H1 (cell line): ENCODE results near the gene IPO7. TPM values are rescaled to one million over a fixed set of nuclear protein-coding genes. Genes with fewer than 3 reads are reported as not detected.

Experiments
- CTCF ChIA-PET: fragments of 300-600 bp; sonication (Branson Sonifier 250); formaldehyde crosslinking; loops from one replicate; lab custom pipeline; 2021; ENCODE audit not compliant: partially characterized antibody; lab: Charles Lee
- POLR2A ChIA-PET: fragments of 300-600 bp; sonication (Branson Sonifier 250); formaldehyde crosslinking; loops from one replicate; lab custom pipeline; 2021; ENCODE audit warnings: inconsistent platforms; ENCODE audit not compliant: partially characterized antibody; lab: Charles Lee
- DNase-seq, 2 experiments: peaks; one replicate each; pipeline versions ENCODE4 v3.0.0 to v3.0.0-alpha.2; 2010 to 2022; ENCODE audit warnings: low spot score in 2 of 2, low read depth in 1 of 2, mixed read lengths in 1 of 2
- FAIRE-seq: peaks from 2 replicates; lab custom pipeline; 2011; peaks lifted over from hg19 to GRCh38; lab: Jason Lieb, UNC
- H2AFZ ChIP-seq: 2 replicates; pipeline ENCODE4 v1.8.1; 2012; ENCODE audit warnings: low read length, inconsistent platforms
- H2AK5ac ChIP-seq: 2 replicates; pipeline ENCODE4 v1.6.1; 2013; ENCODE audit warnings: low read depth, low read length
- H2BK120ac ChIP-seq: replicated peaks from 2 replicates; pipeline ENCODE3; 2013; ENCODE audit warnings: low read depth, low read length, inconsistent platforms
- H2BK12ac ChIP-seq: 2 replicates; pipeline ENCODE4 v1.6.1; 2013; ENCODE audit warnings: low read depth, low read length
- H2BK15ac ChIP-seq: 2 replicates; pipeline ENCODE4 v1.6.1; 2013; ENCODE audit warnings: low read length
- H2BK20ac ChIP-seq: 2 replicates; pipeline ENCODE4 v1.6.1; 2013; ENCODE audit warnings: low read length
- H2BK5ac ChIP-seq: 2 replicates; pipeline ENCODE4 v1.6.1; 2013; ENCODE audit warnings: low read depth, low read length
- H3K14ac ChIP-seq: 2 replicates; pipeline ENCODE4 v1.6.1; 2013; ENCODE audit warnings: inconsistent platforms; ENCODE audit not compliant: insufficient read length
- H3K18ac ChIP-seq: 2 replicates; pipeline ENCODE4 v1.6.1; 2013; ENCODE audit warnings: low read length; ENCODE audit errors: extremely low read depth
- H3K23ac ChIP-seq: 2 replicates; pipeline ENCODE4 v1.6.1; 2013; ENCODE audit warnings: inconsistent platforms; ENCODE audit not compliant: insufficient read length
- H3K23me2 ChIP-seq: 2 replicates; pipeline ENCODE4 v1.6.1; 2013; ENCODE audit warnings: low read depth, low read length
- H3K27ac ChIP-seq: 2 replicates; pipeline ENCODE4 v1.6.1; 2011; ENCODE audit warnings: low read depth, low read length, inconsistent platforms
- H3K27me3 ChIP-seq, 4 experiments: replicated peaks in 1 of 4; 1 replicate in 1 of 4; 2 replicates in 3 of 4; pipeline versions ENCODE4 v1.6.1 to v1.8.1; 2011 to 2013; ENCODE audit warnings: low read length in 3 of 4, mild to moderate bottlenecking in 3 of 4, inconsistent platforms in 2 of 4, mixed read lengths in 2 of 4, moderate library complexity in 1 of 4; ENCODE audit not compliant: control insufficient read depth in 3 of 4, insufficient read depth in 3 of 4; ENCODE audit errors: extremely low read depth in 1 of 4
- H3K36me3 ChIP-seq, 4 experiments: 2 replicates each; pipeline versions ENCODE4 v1.6.1 to v1.8.1; 2011 to 2013; ENCODE audit warnings: mild to moderate bottlenecking in 4 of 4, low read length in 3 of 4, moderate library complexity in 2 of 4, control low read depth in 1 of 4, inconsistent platforms in 1 of 4; ENCODE audit not compliant: insufficient read depth in 4 of 4, control insufficient read depth in 2 of 4
- H3K4ac ChIP-seq: replicated peaks from 2 replicates; pipeline ENCODE3; 2013; ENCODE audit warnings: low read length, low read depth, mixed read lengths, inconsistent platforms; ENCODE audit not compliant: insufficient read length
- H3K4me1 ChIP-seq, 4 experiments: replicated peaks in 1 of 4; 1 replicate in 1 of 4; 2 replicates in 3 of 4; pipeline versions ENCODE4 v1.6.1 to v1.8.1; 2011 to 2013; ENCODE audit warnings: low read length in 3 of 4, inconsistent platforms in 2 of 4, mixed read lengths in 1 of 4; ENCODE audit not compliant: insufficient read depth in 4 of 4, control insufficient read depth in 3 of 4
- H3K4me2 ChIP-seq, 2 experiments: 2 replicates each; pipeline versions ENCODE4 v1.6.1 to v1.8.1; 2011 to 2013; ENCODE audit warnings: low read depth in 2 of 2, low read length in 2 of 2, control low read depth in 1 of 2, inconsistent platforms in 1 of 2, mild to moderate bottlenecking in 1 of 2; ENCODE audit not compliant: insufficient read depth in 1 of 2
- H3K4me3 ChIP-seq, 4 experiments: fragments of 200-600, 300-600 bp in 1 of 4; sonication (generic), shearing (Covaris generic), sonication (Bioruptor Twin) in 1 of 4; 2 replicates each; pipeline versions ENCODE4 v1.5.1 to v1.8.1; 2011 to 2016; ENCODE audit warnings: low read length in 4 of 4, low read depth in 3 of 4, control low read depth in 2 of 4, inconsistent platforms in 2 of 4, mild to moderate bottlenecking in 2 of 4, mixed read lengths in 1 of 4, moderate library complexity in 1 of 4; ENCODE audit not compliant: insufficient read depth in 2 of 4; ENCODE audit errors: extremely low read depth in 1 of 4
- H3K56ac ChIP-seq: replicated peaks from 2 replicates; pipeline ENCODE3; 2013; ENCODE audit warnings: low read depth, mild to moderate bottlenecking, mixed read lengths, low read length, inconsistent platforms; ENCODE audit not compliant: insufficient read length
- H3K79me1 ChIP-seq: 2 replicates; pipeline ENCODE4 v1.6.1; 2013; ENCODE audit warnings: low read depth, low read length, control low read depth
- H3K79me2 ChIP-seq, 2 experiments: 2 replicates each; pipeline versions ENCODE4 v1.6.1 to v1.8.1; 2012 to 2013; ENCODE audit warnings: low read length in 2 of 2, mild to moderate bottlenecking in 2 of 2, inconsistent platforms in 1 of 2; ENCODE audit not compliant: insufficient read depth in 2 of 2, control insufficient read depth in 1 of 2
- H3K9ac ChIP-seq, 4 experiments: replicated peaks in 1 of 4; 1 replicate in 1 of 4; 2 replicates in 3 of 4; pipeline versions ENCODE4 v1.6.1 to v1.8.1; 2011 to 2013; ENCODE audit warnings: low read depth in 3 of 4, low read length in 3 of 4, control low read depth in 2 of 4, mild to moderate bottlenecking in 2 of 4, moderate library complexity in 2 of 4, inconsistent platforms in 1 of 4; ENCODE audit errors: extremely low read depth in 1 of 4
- H3K9me3 ChIP-seq, 2 experiments: 2 replicates each; pipeline versions ENCODE4 v1.6.1 to v1.8.1; 2012 to 2013; ENCODE audit warnings: mild to moderate bottlenecking in 2 of 2, moderate library complexity in 2 of 2, control low read depth in 1 of 2, inconsistent platforms in 1 of 2, low read depth in 1 of 2, low read length in 1 of 2, mixed read lengths in 1 of 2; ENCODE audit not compliant: insufficient read depth in 2 of 2
- H4K20me1 ChIP-seq, 2 experiments: replicated peaks in 1 of 2; 2 replicates each; pipeline versions ENCODE3 to v1.8.1; 2011 to 2013; ENCODE audit warnings: inconsistent platforms in 2 of 2, low read length in 2 of 2, mild to moderate bottlenecking in 1 of 2; ENCODE audit not compliant: insufficient read depth in 2 of 2, control insufficient read depth in 1 of 2
- H4K5ac ChIP-seq: 2 replicates; pipeline ENCODE4 v1.6.1; 2013; ENCODE audit warnings: low read length, low read depth, mixed read lengths, inconsistent platforms; ENCODE audit not compliant: insufficient read length
- H4K8ac ChIP-seq: 2 replicates; pipeline ENCODE4 v1.8.0; 2013; ENCODE audit warnings: mild to moderate bottlenecking, moderate library complexity, low read length, inconsistent platforms; ENCODE audit not compliant: insufficient read depth; ENCODE audit errors: extremely low read depth
- H4K91ac ChIP-seq: replicated peaks from 2 replicates; pipeline ENCODE3; 2013; ENCODE audit warnings: low read length, mixed read lengths, inconsistent platforms; ENCODE audit not compliant: insufficient read length
- ASH2L ChIP-seq: fragments of 200-600, 300-600 bp; sonication (generic); IDR thresholded peaks from one replicate; pipeline ENCODE4 v1.7.1; 2017; ENCODE audit warnings: low read length
- BACH1 ChIP-seq: IDR thresholded peaks from 2 replicates; pipeline ENCODE4 v1.6.1; 2012; ENCODE audit warnings: low read length, improper control_type of control experiment
- BRCA1 ChIP-seq: IDR thresholded peaks from 2 replicates; pipeline ENCODE4 v1.6.1; 2012; ENCODE audit warnings: low read depth, low read length, improper control_type of control experiment
- CEBPB ChIP-seq: IDR thresholded peaks from 2 replicates; pipeline ENCODE4 v1.6.1; 2012; ENCODE audit warnings: low read depth, low read length
- CHD1 ChIP-seq: IDR thresholded peaks from 2 replicates; pipeline ENCODE4 v1.6.1; 2012; ENCODE audit warnings: low read depth, low read length, improper control_type of control experiment
- EP300 ChIP-seq, 2 experiments: IDR thresholded peaks; 1 replicate in 1 of 2; 2 replicates in 1 of 2; pipeline ENCODE4 v1.6.1; 2011 to 2012; ENCODE audit warnings: low read depth in 2 of 2, low read length in 2 of 2, mild to moderate bottlenecking in 2 of 2, borderline replicate concordance in 1 of 2, inconsistent platforms in 1 of 2, moderate library complexity in 1 of 2
- HDAC6 ChIP-seq: IDR thresholded peaks from one replicate; pipeline ENCODE4 v1.7.1; 2012; ENCODE audit warnings: low read depth, mild to moderate bottlenecking, inconsistent platforms, low read length, moderate library complexity
- JUND ChIP-seq: IDR thresholded peaks from 2 replicates; pipeline ENCODE4 v1.6.1; 2011; ENCODE audit warnings: mild to moderate bottlenecking, improper control_type of control experiment, low read length
- KDM5A ChIP-seq: fragments of 200-600 bp; IDR thresholded peaks from 2 replicates; pipeline ENCODE4 v1.7.1; 2012; ENCODE audit warnings: mild to moderate bottlenecking, low read length, inconsistent platforms, mixed read lengths
- NRF1 ChIP-seq: IDR thresholded peaks from 2 replicates; pipeline ENCODE4 v1.6.1; 2011; ENCODE audit warnings: mild to moderate bottlenecking, low read depth, low read length, improper control_type of control experiment
- PHF8 ChIP-seq: fragments of 200-600 bp; sonication (generic); conservative IDR thresholded peaks from 2 replicates; pipeline ENCODE4 v1.7.1; 2012; ENCODE audit warnings: low read depth, mild to moderate bottlenecking, inconsistent platforms, low read length, moderate library complexity
- RFX5 ChIP-seq: IDR thresholded peaks from 2 replicates; pipeline ENCODE4 v1.6.1; 2011; ENCODE audit warnings: low read depth, low read length, improper control_type of control experiment, borderline replicate concordance
- SUZ12 ChIP-seq: fragments of 200-600 bp; sonication (generic); IDR thresholded peaks from 2 replicates; pipeline ENCODE4 v1.6.1; 2012; ENCODE audit warnings: mild to moderate bottlenecking, inconsistent platforms, low read length, moderate library complexity, mixed read lengths
- TBP ChIP-seq: IDR thresholded peaks from 2 replicates; pipeline ENCODE4 v1.6.1; 2011; ENCODE audit warnings: low read depth, low read length, improper control_type of control experiment
- TEAD4 ChIP-seq: IDR thresholded peaks from 2 replicates; pipeline ENCODE4 v1.6.1; 2012; ENCODE audit warnings: low read depth, low read length, inconsistent platforms, mixed read lengths
- WGBS, 2 experiments: shearing (Covaris generic) in 1 of 2; methylation state at CpG; one replicate each; pipeline versions ENCODE4 v1.1.6 to v1.1.7; 2013 to 2015; ENCODE audit warnings: low lambda C conversion rate in 2 of 2, mixed read lengths in 2 of 2, inconsistent platforms in 1 of 2, low coverage in 1 of 2, missing lambda C conversion rate in 1 of 2; ENCODE audit not compliant: insufficient replicate concordance in 2 of 2, insufficient coverage in 1 of 2, insufficient read length in 1 of 2; ENCODE audit errors: extremely low coverage in 1 of 2, missing lambda C conversion rate in 1 of 2; 5-methylcytosine and 5-hydroxymethylcytosine counted together
- polyA plus RNA-seq, 7 experiments: library from polyadenylated mRNA; depleted of rRNA in 3 of 7; stranded (reverse) in 5 of 7; unstranded in 2 of 7; fragments of >200 nt in 5 of 7; fragments of 200-250 nt in 2 of 7; gene quantifications; 1 replicate in 5 of 7; 2 replicates in 1 of 7; 4 replicates in 1 of 7; pipeline versions ENCODE4 v1.2.1 to v1.2.3, GENCODE V29; 2011 to 2013; ENCODE audit warnings: missing spikeins in 2 of 7, mixed read lengths in 2 of 7
- total RNA-seq: library from RNA; stranded (reverse); fragmentation: NEBNext Ultra II Directional; extraction: Animal tissue kit (Norgen Biotek cat#: 25700); gene quantifications from 2 replicates; pipeline ENCODE4 v1.2.1, GENCODE V29; 2021
- TF ChIP-seq, protein P1 (sequence below): IDR thresholded peaks from 2 replicates; pipeline ENCODE4 v1.6.1; 2012; ENCODE audit warnings: inconsistent platforms

The IPO7 gene
- total and polyA plus RNA-seq, 2 of the 8 experiments (the other 6 are each of a cell fraction or from before 2014, with no cell fraction given): 45.9 to 259 TPM

DNA sequence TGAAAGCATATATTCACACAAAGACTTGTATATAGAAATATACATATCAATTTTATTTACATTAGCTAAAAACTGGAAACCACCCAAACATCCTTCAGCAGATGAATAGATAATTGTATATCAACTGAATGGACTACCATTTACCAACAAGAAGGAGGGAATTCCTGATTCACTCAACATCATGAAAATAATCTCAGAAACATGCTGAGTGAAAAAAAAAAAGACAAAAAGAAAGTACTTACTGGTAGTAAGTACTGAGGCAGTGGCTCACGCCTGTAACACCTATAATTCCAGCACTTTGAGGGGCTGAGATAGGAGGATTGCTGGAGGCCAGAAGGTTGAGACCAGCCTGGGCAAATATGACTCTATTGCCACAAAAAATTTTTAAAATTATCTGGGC lies 7.4 kb upstream of the IPO7 start:
- H2BK15ac ChIP-seq: no peak overlapping the region
- no peak overlapping the region for H3K56ac ChIP-seq
- no peak overlapping the region for H4K8ac ChIP-seq
- no peak overlapping the region for H3K4me2 ChIP-seq
- no peaks in the 10 kb centered on the region for H3K9me3 ChIP-seq
- no peak overlapping the region for H4K91ac ChIP-seq
- H3K27me3 ChIP-seq: no peaks in the 10 kb centered on the region
- no peaks in the 10 kb centered on the region for H3K79me1 ChIP-seq
- no peak overlapping the region for H2BK120ac ChIP-seq
- H3K27ac ChIP-seq: no peak overlapping the region
- no peak overlapping the region for H3K9ac ChIP-seq
- H3K79me2 ChIP-seq: no peaks in the 10 kb centered on the region
- H3K14ac ChIP-seq: no peak overlapping the region
- WGBS, 2 experiments: 84% methylated on average over 1 of the region's 1 CpG; no CpG with 5 or more reads in 1 of the 2 experiments
- H3K4me3 ChIP-seq: no peak overlapping the region
- H2BK20ac ChIP-seq: no peak overlapping the region
- H4K5ac ChIP-seq: no peak overlapping the region
- no peaks in the 10 kb centered on the region for H4K20me1 ChIP-seq
- no peaks in the 10 kb centered on the region for H3K23me2 ChIP-seq
- ChIA-PET CTCF (no interaction called here), POLR2A (interaction anchor here (0.7 to 1.2 kb wide), 2 partner anchors 12 to 15 kb away, joined by 5 read pairs; no protein-coding TSS in a partner anchor)
- FAIRE-seq (no peak), DNase-seq (no peak)
- H2BK5ac ChIP-seq: no peak overlapping the region
- H2BK12ac ChIP-seq: no peak overlapping the region
- H3K4ac ChIP-seq: no peak overlapping the region
- H3K36me3 ChIP-seq: no peaks in the 10 kb centered on the region
- no peak overlapping the region for H3K23ac ChIP-seq
- H3K18ac ChIP-seq: no peak overlapping the region
- no peak overlapping the region for H2AFZ ChIP-seq
- no peak overlapping the region for H2AK5ac ChIP-seq
- peaks cover 0 to 7% (median 2%) of the 10 kb centered on the region in 4 experiments; a peak in 3 of 7 replicates for H3K4me1 ChIP-seq
- no peak for TF ChIP-seq CEBPB
- no peak for TF ChIP-seq BACH1
- TF ChIP-seq SUZ12: no peak
- no peak for TF ChIP-seq TEAD4
- no peak for TF ChIP-seq KDM5A
- TF ChIP-seq RFX5: no peak
- TF ChIP-seq PHF8: no peak
- TF ChIP-seq, protein P1, sequence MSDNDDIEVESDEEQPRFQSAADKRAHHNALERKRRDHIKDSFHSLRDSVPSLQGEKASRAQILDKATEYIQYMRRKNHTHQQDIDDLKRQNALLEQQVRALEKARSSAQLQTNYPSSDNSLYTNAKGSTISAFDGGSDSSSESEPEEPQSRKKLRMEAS: no peak
- no peak for TF ChIP-seq BRCA1
- no peak for TF ChIP-seq HDAC6
- no peak for TF ChIP-seq CHD1
- no peak for TF ChIP-seq NRF1
- no peak for TF ChIP-seq TBP
- TF ChIP-seq JUND: no peak
- TF ChIP-seq ASH2L: no peak
- TF ChIP-seq EP300 (IDR thresholded peaks at IDR 0.05; ENCODE audit: borderline replicate concordance in 1 of 2, low read depth in 2 of 2, low read length in 2 of 2): no peak
